PC-3 (cell line): ENCODE data around the gene CCDC93. TPM values are rescaled to one million over a fixed set of nuclear protein-coding genes. Genes with fewer than 3 reads are reported as not detected.

Source experiments
- ATAC-seq: fragments of 200-7000 bp; cut with Tn5 transposase; 2 replicates; pipeline ENCODE4 v1.9.1; 2020; ENCODE audit warnings: mild to moderate bottlenecking, moderate library complexity
- BruUV-seq: library from RNA; stranded (reverse); fragments of 400-500 nt; replicated peaks from 2 replicates; lab custom pipeline; 2021; lab: Mats Ljungman, UMichigan
- CTCF ChIA-PET: fragments of 300-600 bp; sonication (Branson Sonifier 250); formaldehyde crosslinking; loops from one replicate; lab custom pipeline; 2022; ENCODE audit warnings: antibody characterized with exemption; lab: Charles Lee
- POLR2A ChIA-PET: fragments of 300-600 bp; sonication (Branson Sonifier 250); formaldehyde crosslinking; loops from one replicate; lab custom pipeline; 2022; ENCODE audit warnings: antibody characterized with exemption; ENCODE audit not compliant: unreplicated experiment; lab: Charles Lee
- DNase-seq: peaks from one replicate; pipeline ENCODE4 v3.0.0-alpha.2; 2015
- H2AFZ ChIP-seq: fragments of 300-600 bp; sonication (generic); 2 replicates; pipeline ENCODE4 v1.6.0; 2016; ENCODE audit warnings: antibody characterized with exemption, low read length
- H3F3A ChIP-seq: fragments of 300-600 bp; sonication (generic); one replicate; pipeline ENCODE4 v1.6.0; 2017; ENCODE audit warnings: antibody characterized with exemption, low read length, control low read depth, mild to moderate bottlenecking; ENCODE audit not compliant: unreplicated experiment
- H3K27ac ChIP-seq: fragments of 300-600 bp; sonication (generic); 2 replicates; pipeline ENCODE4 v1.5.1; 2016; ENCODE audit warnings: mild to moderate bottlenecking, low read length
- H3K27me3 ChIP-seq: fragments of 300-600 bp; sonication (generic); 2 replicates; pipeline ENCODE4 v1.6.1; 2016; ENCODE audit warnings: low read length, mixed read lengths
- H3K36me3 ChIP-seq: fragments of 300-600 bp; sonication (generic); 2 replicates; pipeline ENCODE4 v1.6.1; 2016; ENCODE audit warnings: low read depth, mixed run types, low read length, mixed read lengths
- H3K4me1 ChIP-seq: fragments of 300-600 bp; sonication (generic); 2 replicates; pipeline ENCODE4 v1.5.1; 2016; ENCODE audit warnings: low read length; ENCODE audit not compliant: insufficient read depth
- H3K4me2 ChIP-seq: fragments of 300-600 bp; sonication (generic); 2 replicates; pipeline ENCODE4 v1.6.0; 2016; ENCODE audit warnings: low read length
- H3K4me3 ChIP-seq: fragments of 300-600 bp; sonication (generic); 2 replicates; pipeline ENCODE4 v1.5.1; 2016; ENCODE audit warnings: mild to moderate bottlenecking, low read length, mixed read lengths
- H3K79me2 ChIP-seq: fragments of 300-600 bp; sonication (generic); 2 replicates; pipeline ENCODE4 v1.6.1; 2017; ENCODE audit warnings: low read length, mixed read lengths
- H3K9ac ChIP-seq: fragments of 300-600 bp; sonication (generic); 2 replicates; pipeline ENCODE4 v1.6.0; 2016; ENCODE audit warnings: mild to moderate bottlenecking, low read length
- H3K9me2 ChIP-seq: fragments of 300-600 bp; sonication (generic); replicated peaks from 2 replicates; pipeline ENCODE4 v1.6.1; 2016; ENCODE audit warnings: mixed run types, low read length, mixed read lengths
- H3K9me3 ChIP-seq: fragments of 300-600 bp; sonication (generic); 2 replicates; pipeline ENCODE4 v1.6.1; 2016; ENCODE audit warnings: low read length, mixed read lengths
- H4K20me1 ChIP-seq: fragments of 300-600 bp; sonication (generic); 2 replicates; pipeline ENCODE4 v1.6.1; 2016; ENCODE audit warnings: low read length, mixed read lengths
- EZH2 ChIP-seq: fragments of 300-600 bp; sonication (generic); IDR thresholded peaks from one replicate; pipeline ENCODE4 v1.6.1; 2017; ENCODE audit warnings: antibody characterized with exemption, mild to moderate bottlenecking, low read length; ENCODE audit not compliant: unreplicated experiment
- EZH2phosphoT487 ChIP-seq: fragments of 300-600 bp; sonication (generic); IDR thresholded peaks from 2 replicates; pipeline ENCODE4 v1.6.1; 2018; ENCODE audit warnings: mild to moderate bottlenecking, antibody characterized with exemption, low read length, borderline replicate concordance
- intact Hi-C: fragments of 100-400 bp; cut with micrococcal nuclease; formaldehyde crosslinking; loops from 2 replicates; pipeline ENCODE4 v1.9.0; 2023
- total RNA-seq: library from RNA; depleted of rRNA; stranded (reverse); fragments of >200 nt; gene quantifications from 2 replicates; pipeline ENCODE4 v1.2.3, GENCODE V29; 2014
- TF ChIP-seq, protein P1 (sequence below): fragments of 300-600 bp; sonication (generic); conservative IDR thresholded peaks from 2 replicates; pipeline ENCODE4 v1.5.1; 2017; ENCODE audit warnings: antibody characterized with exemption, low read depth, mild to moderate bottlenecking, low read length

CCDC93 gene
- total RNA-seq, 1 experiment from 2014 or later, result 14.0 TPM

DNA sequence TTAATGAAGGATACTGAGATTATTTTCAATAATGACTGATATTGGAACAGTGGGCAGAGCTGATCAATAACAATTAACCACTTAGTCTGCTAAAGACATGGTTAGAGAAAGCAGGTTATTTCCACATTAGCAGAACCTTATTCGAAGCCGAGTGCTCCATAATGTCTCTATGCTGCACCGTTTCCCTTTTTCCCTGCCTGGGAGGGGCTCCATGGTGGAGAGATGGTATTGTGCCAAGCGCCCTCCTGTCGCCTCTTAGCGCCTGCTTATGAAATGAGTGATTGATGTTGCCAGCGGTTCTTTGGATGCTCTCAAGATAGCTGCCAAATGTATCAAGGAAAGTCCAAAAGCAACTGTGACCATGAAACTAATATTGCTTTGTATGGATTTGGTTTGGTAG lies 39.8 kb upstream of the CCDC93 start:
- H3K4me2 ChIP-seq, result no peak overlapping the region
- ChIA-PET POLR2A (interaction anchor here (0.5 kb wide), 1 partner anchor 189 kb away, joined by 4 read pairs; no protein-coding TSS in a partner anchor), CTCF (no interaction called here)
- no peaks in the 10 kb centered on the region for H3K79me2 ChIP-seq
- H3K9me2 ChIP-seq, result no peaks in the 10 kb centered on the region
- no peaks in the 10 kb centered on the region for H3K27me3 ChIP-seq
- no peak overlapping the region for H3K27ac ChIP-seq
- no TSS peak for BruUV-seq
- no peaks in the 10 kb centered on the region for H4K20me1 ChIP-seq
- H3F3A ChIP-seq, result no peaks in the 10 kb centered on the region
- H3K4me3 ChIP-seq, result no peak overlapping the region
- H3K4me1 ChIP-seq, result peaks cover 24% of the 10 kb centered on the region
- no peaks in the 10 kb centered on the region for H3K9me3 ChIP-seq
- TF ChIP-seq EZH2 (no peak), EZH2phosphoT487 (no peak)
- TF ChIP-seq, protein P1, sequence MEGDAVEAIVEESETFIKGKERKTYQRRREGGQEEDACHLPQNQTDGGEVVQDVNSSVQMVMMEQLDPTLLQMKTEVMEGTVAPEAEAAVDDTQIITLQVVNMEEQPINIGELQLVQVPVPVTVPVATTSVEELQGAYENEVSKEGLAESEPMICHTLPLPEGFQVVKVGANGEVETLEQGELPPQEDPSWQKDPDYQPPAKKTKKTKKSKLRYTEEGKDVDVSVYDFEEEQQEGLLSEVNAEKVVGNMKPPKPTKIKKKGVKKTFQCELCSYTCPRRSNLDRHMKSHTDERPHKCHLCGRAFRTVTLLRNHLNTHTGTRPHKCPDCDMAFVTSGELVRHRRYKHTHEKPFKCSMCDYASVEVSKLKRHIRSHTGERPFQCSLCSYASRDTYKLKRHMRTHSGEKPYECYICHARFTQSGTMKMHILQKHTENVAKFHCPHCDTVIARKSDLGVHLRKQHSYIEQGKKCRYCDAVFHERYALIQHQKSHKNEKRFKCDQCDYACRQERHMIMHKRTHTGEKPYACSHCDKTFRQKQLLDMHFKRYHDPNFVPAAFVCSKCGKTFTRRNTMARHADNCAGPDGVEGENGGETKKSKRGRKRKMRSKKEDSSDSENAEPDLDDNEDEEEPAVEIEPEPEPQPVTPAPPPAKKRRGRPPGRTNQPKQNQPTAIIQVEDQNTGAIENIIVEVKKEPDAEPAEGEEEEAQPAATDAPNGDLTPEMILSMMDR, result no peak
- ATAC-seq (no peak), DNase-seq (no peak)
- no peaks in the 10 kb centered on the region for H3K36me3 ChIP-seq
- H2AFZ ChIP-seq, result no peak overlapping the region
- intact Hi-C loops, result no loop called here
- no peak overlapping the region for H3K9ac ChIP-seq

DNA sequence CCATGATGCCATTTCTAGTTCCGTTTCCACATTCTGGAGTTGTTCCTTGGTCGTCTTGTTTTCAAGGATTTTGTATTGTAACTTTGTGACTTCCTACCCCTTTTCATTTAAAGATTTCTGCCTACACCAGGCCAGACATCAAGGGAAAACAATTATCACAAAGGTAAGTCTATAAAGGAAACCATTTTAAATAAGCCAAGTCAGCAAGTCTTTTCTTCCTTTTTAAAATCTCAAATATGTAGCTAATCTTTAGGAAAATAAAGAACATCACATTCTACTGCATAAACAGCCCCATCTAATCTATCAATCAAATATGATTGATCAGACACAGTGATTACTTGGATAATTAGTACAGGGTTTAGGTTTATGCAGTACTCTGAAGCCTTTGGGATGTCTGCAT lies 38.6 kb upstream of the CCDC93 start:
- Histone ChIP-seq H3K27ac (no peak overlapping the region), H4K20me1 (no peaks in the 10 kb centered on the region), H3K27me3 (no peaks in the 10 kb centered on the region), H3K9ac (no peak overlapping the region), H3F3A (no peaks in the 10 kb centered on the region), H3K79me2 (no peaks in the 10 kb centered on the region), H2AFZ (no peak overlapping the region), H3K36me3 (no peaks in the 10 kb centered on the region), H3K9me2 (no peaks in the 10 kb centered on the region), H3K4me2 (no peak overlapping the region), H3K4me3 (no peak overlapping the region), H3K9me3 (no peaks in the 10 kb centered on the region), H3K4me1 (peaks cover 36% of the 10 kb centered on the region)
- CTCF ChIA-PET, result interaction anchor here (1.3 kb wide), 1 partner anchor 20 kb away, joined by 3 read pairs; no protein-coding TSS in a partner anchor
- intact Hi-C loops, result no loop called here
- TF ChIP-seq EZH2phosphoT487, result no peak
- ATAC-seq (no peak), DNase-seq (no peak)
- no TSS peak for BruUV-seq
- POLR2A ChIA-PET, result no interaction called here

DNA sequence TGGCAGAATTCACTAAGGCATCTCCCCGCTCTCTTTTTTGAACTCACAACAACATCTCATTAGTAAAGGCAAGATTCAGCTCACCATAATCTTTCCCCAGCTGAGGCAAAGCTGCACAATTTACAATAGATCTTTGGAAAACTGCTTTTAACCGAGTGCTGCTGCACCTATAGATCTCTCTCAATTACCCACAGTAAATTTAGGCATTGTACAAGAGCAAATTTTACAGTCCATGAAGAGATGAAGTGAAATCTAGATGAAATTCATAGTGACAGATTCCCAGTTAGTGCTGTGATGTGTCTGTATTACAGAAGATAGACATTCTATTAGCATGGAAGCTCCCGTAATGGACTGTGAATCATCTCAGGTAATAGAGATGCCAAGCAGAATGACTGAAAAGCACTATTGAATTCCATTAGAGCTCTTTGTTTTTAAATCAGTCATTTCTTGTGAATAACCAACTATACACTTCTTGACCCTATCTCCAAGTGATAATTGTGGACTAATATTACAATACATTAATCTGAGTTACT lies 38.0 kb upstream of the CCDC93 start:
- Histone ChIP-seq H3K9me3 (no peaks in the 10 kb centered on the region), H3K9me2 (no peaks in the 10 kb centered on the region), H3K9ac (no peak overlapping the region), H3F3A (no peaks in the 10 kb centered on the region), H3K27ac (no peak overlapping the region), H2AFZ (no peak overlapping the region), H3K36me3 (no peaks in the 10 kb centered on the region), H4K20me1 (no peaks in the 10 kb centered on the region), H3K27me3 (no peaks in the 10 kb centered on the region), H3K79me2 (no peaks in the 10 kb centered on the region), H3K4me1 (peaks cover 40% of the 10 kb centered on the region), H3K4me2 (no peak overlapping the region), H3K4me3 (no peak overlapping the region)
- TF ChIP-seq EZH2phosphoT487 (no peak), EZH2 (no peak)
- TF ChIP-seq, protein P1, result no peak
- POLR2A ChIA-PET, result interaction anchor here (0.6 kb wide), 2 partner anchors 23 to 284 kb away, joined by 3 to 7 read pairs; no protein-coding TSS in a partner anchor
- no peak for DNase-seq
- BruUV-seq, result no TSS peak
- CTCF ChIA-PET, result interaction anchor here (1.3 kb wide), 1 partner anchor 19 kb away, joined by 3 read pairs; no protein-coding TSS in a partner anchor
- intact Hi-C loops, result no loop called here
- no peak for ATAC-seq
